ELF-1 (cell line): ENCODE measurements around the gene SFXN4.
A peak's percentile ranks its signal among the peaks of the same experiment; 100 is the strongest.

Experiments used
- DNase-seq: peaks from one replicate; pipeline ENCODE4 v3.0.0-alpha.2; 2016; ENCODE audit warnings: low read depth, low spot score

The SFXN4 gene

GRCh38 chr10:119165171-119166117 is at the start of gene SFXN4:
TSS of gene SFXN4 (minus strand) at chr10:119165714. CDS start at chr10:119165647, 67 bp downstream.
- DNase-seq, result peak; percentile 69

- DNase-seq, result no peak
Measured at GRCh38 chr10:119211625-119212441, 46.3 kb upstream of the SFXN4 start.

- no peak for DNase-seq
Measured at GRCh38 chr10:119211176-119211575, 45.7 kb upstream of the SFXN4 start.

GRCh38 chr10:119210633-119211032 is 45.1 kb upstream of the SFXN4 start:
- no peak for DNase-seq

- no peak for DNase-seq
Measured at GRCh38 chr10:119209736-119210355, 44.3 kb upstream of the SFXN4 start.

- peak; percentile 76 for DNase-seq
Measured at GRCh38 chr10:119209035-119209735, 43.7 kb upstream of the SFXN4 start.

GRCh38 chr10:119208553-119208940 is 43.0 kb upstream of the SFXN4 start:
- DNase-seq, result no peak

- DNase-seq, result peak; percentile 79
Measured at GRCh38 chr10:119207713-119208552, 42.4 kb upstream of the SFXN4 start.

- peak; percentile 95 for DNase-seq
Measured at GRCh38 chr10:119207366-119207666, 41.8 kb upstream of the SFXN4 start, which contains the start of gene GRK5. TSS of gene GRK5 (plus strand) at chr10:119207571. CDS start at chr10:119207918, 347 bp downstream.

- DNase-seq, result peak; percentile 82
Measured at GRCh38 chr10:119206603-119207365, 41.3 kb upstream of the SFXN4 start.

GRCh38 chr10:119205894-119206602 is 40.5 kb upstream of the SFXN4 start:
- DNase-seq, result no peak

- DNase-seq, result no peak
Measured at GRCh38 chr10:119203006-119203405, 37.5 kb upstream of the SFXN4 start.

GRCh38 chr10:119201233-119201632 is 35.7 kb upstream of the SFXN4 start:
- DNase-seq, result no peak

- peak; percentile 71 for DNase-seq
Measured at GRCh38 chr10:119199231-119199992, 33.9 kb upstream of the SFXN4 start.

GRCh38 chr10:119198438-119198837 is 32.9 kb upstream of the SFXN4 start:
- no peak for DNase-seq

GRCh38 chr10:119197921-119198320 is 32.4 kb upstream of the SFXN4 start:
- DNase-seq, result no peak

GRCh38 chr10:119191881-119192280 is 26.4 kb upstream of the SFXN4 start:
- DNase-seq, result peak; percentile 67
